Loucy (cell line): ENCODE measurements around the gene LRRC27.

ENCODE experiments used
- H2AFZ ChIP-seq: fragments of 200-600 bp; sonication (generic); 2 replicates; pipeline ENCODE4 v1.6.0; 2016; ENCODE audit warnings: antibody characterized with exemption, mild to moderate bottlenecking, low read length, moderate library complexity
- H3F3A ChIP-seq: fragments of 200-600 bp; 2 replicates; pipeline ENCODE4 v1.6.0; 2016; ENCODE audit warnings: antibody characterized with exemption, low read depth, mild to moderate bottlenecking
- H3K27me3 ChIP-seq: fragments of 200-600 bp; sonication (generic); 2 replicates; pipeline ENCODE4 v1.6.1; 2014; ENCODE audit warnings: low read length, mild to moderate bottlenecking; ENCODE audit not compliant: insufficient read depth, poor library complexity, severe bottlenecking
- H3K36me3 ChIP-seq: fragments of 200-600 bp; sonication (generic); 2 replicates; pipeline ENCODE4 v1.6.1; 2016; ENCODE audit warnings: low read length; ENCODE audit not compliant: insufficient read depth
- H3K4me1 ChIP-seq: fragments of 200-600 bp; sonication (generic); 2 replicates; pipeline ENCODE4 v1.5.1; 2014; ENCODE audit warnings: low read length, mild to moderate bottlenecking; ENCODE audit not compliant: insufficient read depth, poor library complexity, severe bottlenecking
- H3K4me2 ChIP-seq: fragments of 200-600 bp; sonication (generic); 2 replicates; pipeline ENCODE4 v1.6.0; 2014; ENCODE audit warnings: antibody characterized with exemption, low read length, low read depth, mild to moderate bottlenecking; ENCODE audit not compliant: poor library complexity, severe bottlenecking
- H3K4me3 ChIP-seq: fragments of 200-600 bp; sonication (generic); 2 replicates; pipeline ENCODE4 v1.5.1; 2014; ENCODE audit warnings: low read length, mild to moderate bottlenecking, mixed read lengths; ENCODE audit not compliant: poor library complexity, severe bottlenecking
- H3K79me2 ChIP-seq: fragments of 200-600 bp; sonication (generic); 2 replicates; pipeline ENCODE4 v1.6.1; 2014; ENCODE audit warnings: low read length; ENCODE audit not compliant: insufficient read depth
- H3K9ac ChIP-seq: fragments of 200-600 bp; sonication (generic); 2 replicates; pipeline ENCODE4 v1.6.0; 2014; ENCODE audit warnings: mild to moderate bottlenecking, low read depth, low read length, moderate library complexity; ENCODE audit not compliant: poor library complexity, severe bottlenecking
- H3K9me2 ChIP-seq: fragments of 200-600 bp; sonication (generic); replicated peaks from 2 replicates; pipeline ENCODE4 v1.6.1; 2016; ENCODE audit warnings: low read depth, low read length, mixed read lengths
- H3K9me3 ChIP-seq: fragments of 200-600 bp; sonication (generic); 2 replicates; pipeline ENCODE4 v1.6.1; 2014; ENCODE audit warnings: mild to moderate bottlenecking, antibody characterized with exemption, low read length, low read depth; ENCODE audit not compliant: insufficient read depth
- H4K20me1 ChIP-seq: fragments of 200-600 bp; sonication (generic); 2 replicates; pipeline ENCODE4 v1.6.0; 2014; ENCODE audit warnings: antibody characterized with exemption, low read length, mild to moderate bottlenecking; ENCODE audit not compliant: insufficient read depth, poor library complexity, severe bottlenecking
- EZH2phosphoT487 ChIP-seq: fragments of 200-600 bp; IDR thresholded peaks from 2 replicates; pipeline ENCODE4 v1.6.1; 2018; ENCODE audit warnings: antibody characterized with exemption, mild to moderate bottlenecking, moderate library complexity, borderline replicate concordance
- TF ChIP-seq, protein P1 (sequence below): fragments of 200-600 bp; sonication (generic); conservative IDR thresholded peaks from 2 replicates; pipeline ENCODE4 v1.5.1; 2014; ENCODE audit warnings: mild to moderate bottlenecking, antibody characterized with exemption, low read length

Gene LRRC27

GRCh38 chr10:132297526-132297925 is 34.5 kb upstream of the LRRC27 start:
- Histone ChIP-seq H3K9me2 (no peaks in the 10 kb centered on the region), H3K4me1 (no peaks in the 10 kb centered on the region), H3K79me2 (no peaks in the 10 kb centered on the region), H3K9me3 (no peaks in the 10 kb centered on the region), H3F3A (no peaks in the 10 kb centered on the region), H3K36me3 (no peaks in the 10 kb centered on the region), H3K27me3 (no peaks in the 10 kb centered on the region), H3K4me2 (no peak overlapping the region), H3K4me3 (no peak overlapping the region), H3K9ac (no peak overlapping the region), H4K20me1 (no peaks in the 10 kb centered on the region), H2AFZ (no peak overlapping the region)
- TF ChIP-seq, protein P1, sequence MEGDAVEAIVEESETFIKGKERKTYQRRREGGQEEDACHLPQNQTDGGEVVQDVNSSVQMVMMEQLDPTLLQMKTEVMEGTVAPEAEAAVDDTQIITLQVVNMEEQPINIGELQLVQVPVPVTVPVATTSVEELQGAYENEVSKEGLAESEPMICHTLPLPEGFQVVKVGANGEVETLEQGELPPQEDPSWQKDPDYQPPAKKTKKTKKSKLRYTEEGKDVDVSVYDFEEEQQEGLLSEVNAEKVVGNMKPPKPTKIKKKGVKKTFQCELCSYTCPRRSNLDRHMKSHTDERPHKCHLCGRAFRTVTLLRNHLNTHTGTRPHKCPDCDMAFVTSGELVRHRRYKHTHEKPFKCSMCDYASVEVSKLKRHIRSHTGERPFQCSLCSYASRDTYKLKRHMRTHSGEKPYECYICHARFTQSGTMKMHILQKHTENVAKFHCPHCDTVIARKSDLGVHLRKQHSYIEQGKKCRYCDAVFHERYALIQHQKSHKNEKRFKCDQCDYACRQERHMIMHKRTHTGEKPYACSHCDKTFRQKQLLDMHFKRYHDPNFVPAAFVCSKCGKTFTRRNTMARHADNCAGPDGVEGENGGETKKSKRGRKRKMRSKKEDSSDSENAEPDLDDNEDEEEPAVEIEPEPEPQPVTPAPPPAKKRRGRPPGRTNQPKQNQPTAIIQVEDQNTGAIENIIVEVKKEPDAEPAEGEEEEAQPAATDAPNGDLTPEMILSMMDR: no peak; the same call in 1 of the 2 replicates
- TF ChIP-seq EZH2phosphoT487: no peak

- Histone ChIP-seq H3K9me3 (no peaks in the 10 kb centered on the region), H3K4me3 (no peak overlapping the region), H3K9me2 (no peaks in the 10 kb centered on the region), H3K4me1 (no peaks in the 10 kb centered on the region), H3K36me3 (no peaks in the 10 kb centered on the region), H4K20me1 (no peaks in the 10 kb centered on the region), H3K27me3 (no peaks in the 10 kb centered on the region), H3K9ac (no peak overlapping the region), H3K79me2 (no peaks in the 10 kb centered on the region), H3K4me2 (no peak overlapping the region), H2AFZ (no peak overlapping the region), H3F3A (no peaks in the 10 kb centered on the region)
- TF ChIP-seq, protein P1: no peak
- no peak for TF ChIP-seq EZH2phosphoT487
Measured at GRCh38 chr10:132298038-132298881, 33.7 kb upstream of the LRRC27 start.

DNA sequence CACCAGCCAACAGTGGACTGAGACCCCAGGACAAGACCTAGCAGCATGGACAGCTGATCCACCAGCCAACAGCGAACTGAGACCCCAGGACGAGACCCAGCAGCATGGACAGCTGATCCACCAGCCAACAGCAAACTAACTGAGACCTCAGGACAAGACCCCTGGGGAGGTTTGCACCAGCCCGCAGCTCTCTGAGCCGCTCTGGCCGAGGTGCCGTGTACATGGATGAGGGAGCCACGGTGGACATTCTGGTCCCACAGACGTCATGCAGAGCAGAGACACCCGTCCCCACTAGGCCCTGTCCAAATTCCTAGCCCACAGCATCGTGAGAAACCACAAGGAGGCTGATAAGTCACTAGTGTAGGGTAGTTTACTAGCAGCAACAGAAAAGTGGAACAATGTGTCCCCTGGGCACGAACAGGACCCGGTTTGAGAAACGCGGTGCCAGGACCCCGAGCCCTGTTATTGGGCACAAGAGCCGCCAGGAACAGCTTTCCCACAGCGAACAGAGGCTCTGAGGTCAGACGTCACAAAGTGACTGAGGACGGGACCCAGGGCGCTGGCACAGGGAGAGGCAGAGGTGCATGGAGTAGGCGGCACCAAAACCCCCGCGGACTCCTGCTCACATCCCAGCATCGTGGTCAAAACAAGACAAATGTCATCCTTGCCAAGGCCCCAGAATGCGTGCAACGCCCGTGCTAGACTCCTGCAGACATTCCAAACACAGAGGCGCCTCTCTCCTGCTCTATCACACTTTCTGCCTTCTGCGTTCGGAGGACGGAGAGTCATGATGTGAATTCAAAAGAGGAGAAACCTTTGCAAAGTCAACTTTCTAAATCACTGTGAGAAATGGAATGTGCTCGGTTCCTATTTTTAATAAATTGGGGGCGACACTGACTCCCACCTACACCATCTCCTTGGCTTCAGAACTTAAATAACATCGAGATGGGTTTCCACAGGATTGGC is 32.3 kb upstream of the LRRC27 start:
- Histone ChIP-seq H3F3A (no peaks in the 10 kb centered on the region), H3K4me1 (no peaks in the 10 kb centered on the region), H3K4me3 (no peak overlapping the region), H3K36me3 (no peaks in the 10 kb centered on the region), H3K9me3 (no peaks in the 10 kb centered on the region), H4K20me1 (no peaks in the 10 kb centered on the region), H3K9me2 (no peaks in the 10 kb centered on the region), H3K4me2 (no peak overlapping the region), H3K27me3 (no peaks in the 10 kb centered on the region), H3K79me2 (no peaks in the 10 kb centered on the region), H2AFZ (no peak overlapping the region), H3K9ac (no peak overlapping the region)
- TF ChIP-seq, protein P1: no peak
- TF ChIP-seq EZH2phosphoT487: no peak
